Endothelial cell of umbilical vein (primary cell): ENCODE measurements around the gene ATP10A. TPM values are rescaled to one million over a fixed set of nuclear protein-coding genes. Genes with fewer than 3 reads are reported as not detected.

ENCODE experiments used
- BruUV-seq: library from RNA; stranded (reverse); fragments of 400-500 nt; replicated peaks from 2 replicates; lab custom pipeline; 2021; lab: Mats Ljungman, UMichigan
- CTCF ChIA-PET: fragments of 300-600, 350-600 bp; sonication (Branson Sonifier 250); formaldehyde crosslinking; loops from one replicate; lab custom pipeline; 2021; ENCODE audit warnings: antibody characterized with exemption, inconsistent platforms; lab: Charles Lee
- POLR2A ChIA-PET: fragments of 300-600, 350-600 bp; sonication (Branson Sonifier 250); formaldehyde crosslinking; loops from one replicate; lab custom pipeline; 2021; ENCODE audit warnings: antibody characterized with exemption, inconsistent platforms; lab: Charles Lee
- DNase-seq: peaks from one replicate; pipeline ENCODE4 v3.0.0-alpha.2; 2011; ENCODE audit warnings: low read depth, low spot score
- FAIRE-seq: peaks from 2 replicates; lab custom pipeline; 2011; peaks lifted over from hg19 to GRCh38; lab: Jason Lieb, UNC
- H2AFZ ChIP-seq: 2 replicates; pipeline ENCODE4 v1.6.0; 2012; ENCODE audit warnings: low read depth, low read length, control low read depth, inconsistent platforms
- H3K27ac ChIP-seq: 2 replicates; pipeline ENCODE4 v1.5.1; 2011; ENCODE audit warnings: low read depth, mild to moderate bottlenecking, control low read depth, low read length, moderate library complexity; ENCODE audit not compliant: insufficient read depth
- H3K27me3 ChIP-seq, 2 experiments: 2 replicates each; pipeline versions ENCODE4 v1.6.0 to v1.6.1; 2011; ENCODE audit warnings: low read length in 2 of 2, mixed read lengths in 1 of 2; ENCODE audit not compliant: control insufficient read depth in 2 of 2, insufficient read depth in 2 of 2
- H3K36me3 ChIP-seq, 2 experiments: 2 replicates in 1 of 2; 3 replicates in 1 of 2; pipeline ENCODE4 v1.5.1; 2011; ENCODE audit warnings: low read length in 2 of 2, mild to moderate bottlenecking in 1 of 2, moderate library complexity in 1 of 2; ENCODE audit not compliant: control insufficient read depth in 2 of 2, insufficient read depth in 2 of 2; ENCODE audit errors: extremely low read depth in 1 of 2
- H3K4me1 ChIP-seq: 3 replicates; pipeline ENCODE4 v1.5.1; 2011; ENCODE audit warnings: mild to moderate bottlenecking, low read length; ENCODE audit not compliant: control insufficient read depth, insufficient read depth; ENCODE audit errors: extremely low read depth
- H3K4me2 ChIP-seq: 2 replicates; pipeline ENCODE4 v1.6.1; 2011; ENCODE audit warnings: low read length, control low read depth, mixed read lengths; ENCODE audit not compliant: insufficient read depth
- H3K4me3 ChIP-seq, 3 experiments: fragments of 200-600 bp in 1 of 3; sonication (generic), shearing (Covaris generic) in 1 of 3; replicated peaks in 1 of 3; 2 replicates each; pipeline ENCODE4 v1.5.1; 2011 to 2016; ENCODE audit warnings: control low read depth in 3 of 3, low read length in 3 of 3, mild to moderate bottlenecking in 2 of 3, inconsistent platforms in 1 of 3, low read depth in 1 of 3, moderate library complexity in 1 of 3; ENCODE audit not compliant: insufficient read depth in 1 of 3
- H3K79me2 ChIP-seq: 2 replicates; pipeline ENCODE4 v1.6.0; 2012; ENCODE audit warnings: low read length, inconsistent platforms; ENCODE audit not compliant: control insufficient read depth, insufficient read depth
- H3K9ac ChIP-seq: replicated peaks from 2 replicates; pipeline ENCODE3; 2011; ENCODE audit warnings: low read length, control low read depth; ENCODE audit not compliant: insufficient read depth; ENCODE audit errors: extremely low read depth
- H3K9me1 ChIP-seq: replicated peaks from 3 replicates; pipeline ENCODE4 v1.6.0; 2011; ENCODE audit warnings: mild to moderate bottlenecking, low read length; ENCODE audit not compliant: control insufficient read depth, insufficient read depth; ENCODE audit errors: extremely low read depth
- H3K9me3 ChIP-seq: replicated peaks from 2 replicates; pipeline ENCODE4 v1.5.1; 2012; ENCODE audit warnings: low read length, inconsistent platforms; ENCODE audit not compliant: control insufficient read depth, insufficient read depth
- H4K20me1 ChIP-seq: replicated peaks from 2 replicates; pipeline ENCODE3; 2011; ENCODE audit warnings: mild to moderate bottlenecking, low read length; ENCODE audit not compliant: control insufficient read depth, insufficient read depth; ENCODE audit errors: extremely low read depth
- EZH2 ChIP-seq: IDR thresholded peaks from 2 replicates; pipeline ENCODE4 v1.6.1; 2012; ENCODE audit warnings: borderline replicate concordance, low read depth, mild to moderate bottlenecking, moderate library complexity, low read length, inconsistent platforms; ENCODE audit not compliant: severe bottlenecking
- FOS ChIP-seq: IDR thresholded peaks from 2 replicates; pipeline ENCODE4 v1.6.1; 2011; ENCODE audit warnings: mild to moderate bottlenecking, low read length, moderate library complexity, borderline replicate concordance; ENCODE audit not compliant: insufficient read depth
- GATA2 ChIP-seq: IDR thresholded peaks from 2 replicates; pipeline ENCODE4 v1.7.0; 2011; ENCODE audit warnings: low read depth, mild to moderate bottlenecking, moderate library complexity, mixed read lengths, low read length; ENCODE audit not compliant: insufficient read length, insufficient read depth
- JUN ChIP-seq: IDR thresholded peaks from 2 replicates; pipeline ENCODE4 v1.6.1; 2011; ENCODE audit warnings: borderline replicate concordance, low read depth; ENCODE audit not compliant: insufficient read length, insufficient read depth
- MYC ChIP-seq: IDR thresholded peaks from one replicate; pipeline ENCODE4 v1.6.1; 2011; ENCODE audit warnings: mild to moderate bottlenecking, low read depth, low read length
- POLR2A ChIP-seq: IDR thresholded peaks from 2 replicates; pipeline ENCODE4 v1.6.1; 2012; ENCODE audit warnings: low read depth, mild to moderate bottlenecking, control low read depth, low read length
- POLR2AphosphoS5 ChIP-seq: IDR thresholded peaks from 2 replicates; pipeline ENCODE4 v1.6.1; 2012; ENCODE audit warnings: low read depth, mild to moderate bottlenecking, control low read depth, low read length, moderate library complexity; ENCODE audit not compliant: insufficient read depth
- dilution Hi-C: fragments of 300-500 bp; cut with MboI; formaldehyde crosslinking; loops from one replicate; pipeline ENCODE4 v1.15.0; 2019; ENCODE audit warnings: low sequenced_read_pairs; ENCODE audit not compliant: extremely low pct_ligation_motif_present
- intact Hi-C: fragments of 100-400 bp; cut with micrococcal nuclease; formaldehyde crosslinking; loops from one replicate; pipeline ENCODE4 v1.10.0; 2022
- polyA plus RNA-seq, 4 experiments: library from polyadenylated mRNA; depleted of rRNA in 3 of 4; stranded (reverse) in 3 of 4; unstranded in 1 of 4; fragments of >200 nt; gene quantifications; 2 replicates each; pipeline versions ENCODE4 v1.2.1 to v1.2.3, GENCODE V29; 2011 to 2012; ENCODE audit warnings: missing spikeins in 1 of 4
- total RNA-seq: library from RNA; stranded (reverse); gene quantifications from 2 replicates; pipeline ENCODE4 v1.2.3, GENCODE V29; 2021
- TF ChIP-seq, protein P1 (sequence below), 2 donors: IDR thresholded peaks; 1 replicate in 1 of 2; 2 replicates in 1 of 2; pipeline ENCODE4 v1.5.1; 2011; ENCODE audit warnings: low read length in 2 of 2, mild to moderate bottlenecking in 2 of 2, moderate library complexity in 2 of 2, control low read depth in 1 of 2, inconsistent platforms in 1 of 2, low read depth in 1 of 2; ENCODE audit not compliant: insufficient read depth in 1 of 2; ENCODE audit errors: extremely low read depth in 1 of 2
- TF ChIP-seq, protein P2 (sequence below): IDR thresholded peaks from 2 replicates; pipeline ENCODE4 v1.6.1; 2011; ENCODE audit not compliant: insufficient read depth, insufficient read length

ATP10A gene
- total and polyA plus RNA-seq, 2 donors (not counting 3 experiments of a cell fraction or from before 2014, with no cell fraction given) = not detected

DNA sequence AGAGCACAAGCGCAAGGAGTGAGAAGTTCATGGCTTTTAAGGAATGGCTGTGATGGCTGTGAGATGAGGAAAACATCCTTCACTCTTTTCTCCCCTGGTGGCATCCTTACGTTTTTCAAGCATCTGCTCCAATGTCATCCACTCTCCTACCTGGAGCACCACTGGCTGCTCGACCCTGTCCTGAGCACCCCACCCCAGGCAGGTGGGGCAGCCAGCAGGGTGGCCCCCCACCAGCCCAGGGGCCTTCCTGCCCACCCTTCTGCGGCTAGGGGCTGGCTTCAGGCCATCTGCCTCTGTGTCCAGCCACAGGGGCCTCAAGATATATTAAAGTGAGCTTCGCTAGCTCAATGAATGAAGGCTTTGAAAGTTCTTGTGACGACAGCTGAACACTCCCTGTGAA, 56.1 kb downstream of the ATP10A start:
- POLR2A ChIA-PET = no interaction called here
- no peaks in the 10 kb centered on the region for H4K20me1 ChIP-seq
- H3K27me3 ChIP-seq = no peaks in the 10 kb centered on the region
- TF ChIP-seq EZH2 = no peak
- TF ChIP-seq GATA2 = no peak
- no peak for TF ChIP-seq POLR2AphosphoS5
- TF ChIP-seq JUN = no peak
- TF ChIP-seq, protein P1, sequence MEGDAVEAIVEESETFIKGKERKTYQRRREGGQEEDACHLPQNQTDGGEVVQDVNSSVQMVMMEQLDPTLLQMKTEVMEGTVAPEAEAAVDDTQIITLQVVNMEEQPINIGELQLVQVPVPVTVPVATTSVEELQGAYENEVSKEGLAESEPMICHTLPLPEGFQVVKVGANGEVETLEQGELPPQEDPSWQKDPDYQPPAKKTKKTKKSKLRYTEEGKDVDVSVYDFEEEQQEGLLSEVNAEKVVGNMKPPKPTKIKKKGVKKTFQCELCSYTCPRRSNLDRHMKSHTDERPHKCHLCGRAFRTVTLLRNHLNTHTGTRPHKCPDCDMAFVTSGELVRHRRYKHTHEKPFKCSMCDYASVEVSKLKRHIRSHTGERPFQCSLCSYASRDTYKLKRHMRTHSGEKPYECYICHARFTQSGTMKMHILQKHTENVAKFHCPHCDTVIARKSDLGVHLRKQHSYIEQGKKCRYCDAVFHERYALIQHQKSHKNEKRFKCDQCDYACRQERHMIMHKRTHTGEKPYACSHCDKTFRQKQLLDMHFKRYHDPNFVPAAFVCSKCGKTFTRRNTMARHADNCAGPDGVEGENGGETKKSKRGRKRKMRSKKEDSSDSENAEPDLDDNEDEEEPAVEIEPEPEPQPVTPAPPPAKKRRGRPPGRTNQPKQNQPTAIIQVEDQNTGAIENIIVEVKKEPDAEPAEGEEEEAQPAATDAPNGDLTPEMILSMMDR (IDR thresholded peaks at IDR 0.05; ENCODE audit: extremely low read depth in 1 of 2, insufficient read depth in 1 of 2, low read depth in 1 of 2, low read length in 2 of 2) = no peak
- TF ChIP-seq MYC = no peak
- no peak for TF ChIP-seq POLR2A
- TF ChIP-seq, protein P2, sequence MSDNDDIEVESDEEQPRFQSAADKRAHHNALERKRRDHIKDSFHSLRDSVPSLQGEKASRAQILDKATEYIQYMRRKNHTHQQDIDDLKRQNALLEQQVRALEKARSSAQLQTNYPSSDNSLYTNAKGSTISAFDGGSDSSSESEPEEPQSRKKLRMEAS = no peak
- no peak for TF ChIP-seq FOS
- H3K27ac ChIP-seq = no peak overlapping the region
- H3K4me2 ChIP-seq = no peak overlapping the region
- H3K79me2 ChIP-seq = no peaks in the 10 kb centered on the region
- H3K4me1 ChIP-seq = no peaks in the 10 kb centered on the region
- dilution Hi-C loops = no loop called here
- no peak overlapping the region for H3K4me3 ChIP-seq
- no peak overlapping the region for H2AFZ ChIP-seq
- no peak for DNase-seq
- H3K9me1 ChIP-seq = no peaks in the 10 kb centered on the region
- CTCF ChIA-PET = no interaction called here
- peaks cover 10% of the 10 kb centered on the region for H3K9me3 ChIP-seq
- intact Hi-C loops = no loop called here
- BruUV-seq = no TSS peak
- no peak for FAIRE-seq
- no peaks in the 10 kb centered on the region for H3K36me3 ChIP-seq
- H3K9ac ChIP-seq = no peak overlapping the region
